Head of caudate nucleus (tissue), 42 donors: ENCODE data around the gene CAMK1D.
A peak's percentile ranks its signal among the peaks of the same experiment; 100 is the strongest.

Experiments used
- DNase-seq, 42 donors: peaks; one replicate each; pipeline versions ENCODE4 v3.0.0 to v3.0.0-alpha.2; 2020 to 2021; ENCODE audit warnings: mixed read lengths in 7 of 42
- intact Hi-C: fragments of 100-400 bp; cut with DNase I; formaldehyde crosslinking; loops from one replicate; pipeline ENCODE4 v1.15.0; 2022

The CAMK1D gene

GRCh38 chr10:12638103-12638502, 288.8 kb downstream of the CAMK1D start:
- intact Hi-C loops, result no loop called here
- peak in 5 of 42 donors; percentile 18 to 49 (median 24) for DNase-seq

- DNase-seq, result peak in 6 of 42 donors; percentile 11 to 52 (median 21)
- intact Hi-C loops, result no loop called here
These were observed 289.4 kb downstream of the CAMK1D start for GRCh38 chr10:12638781-12639180.

DNA sequence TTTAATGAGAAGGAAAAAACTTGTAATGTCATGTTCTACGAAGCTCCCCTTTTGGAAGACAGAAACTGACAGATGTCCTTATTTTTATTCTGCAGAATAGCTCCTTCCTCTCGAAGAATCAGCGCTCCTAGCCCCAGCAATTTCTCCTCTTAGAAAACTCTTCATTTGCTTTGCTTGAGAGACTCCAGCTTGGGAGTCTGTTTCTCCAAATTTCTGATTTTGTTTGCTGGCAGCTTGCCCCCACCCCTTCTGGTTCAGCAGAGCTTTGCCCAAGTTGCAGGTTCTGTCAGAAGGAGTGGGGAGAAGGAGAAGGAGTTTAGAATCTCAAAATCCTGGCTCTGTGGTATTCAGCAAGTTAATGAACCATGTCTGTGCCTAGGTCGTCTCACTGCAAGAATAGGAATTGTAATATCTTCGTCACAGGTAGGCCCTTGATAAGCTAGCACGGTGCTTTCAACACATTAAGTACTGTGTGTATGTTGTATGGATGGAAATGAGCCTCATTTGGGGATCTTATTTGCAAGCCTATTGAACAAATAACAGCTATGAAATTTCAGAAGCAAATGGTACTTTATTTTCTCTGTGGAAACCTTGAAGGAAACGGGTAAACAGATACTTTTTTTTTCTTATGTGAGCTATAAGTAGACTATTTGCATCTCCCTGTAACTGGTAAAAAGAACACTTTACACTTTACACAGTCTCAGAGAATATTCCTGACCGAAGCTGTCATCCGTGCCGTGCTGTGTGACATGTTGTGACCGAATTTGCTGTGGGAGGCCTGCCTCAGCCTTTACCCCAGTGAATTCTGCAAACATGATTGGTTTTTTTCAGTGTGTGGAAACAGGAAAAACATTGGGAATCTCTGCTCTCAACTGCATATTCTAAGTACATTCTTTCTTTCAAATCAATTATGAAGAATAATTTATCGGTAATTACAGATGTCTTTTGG, 290.9 kb downstream of the CAMK1D start:
- peak in 18 of 42 donors; percentile 13 to 74 (median 42) for DNase-seq
- intact Hi-C loops, result no loop called here

- DNase-seq, result no peak
- intact Hi-C loops, result no loop called here
These were observed 292.7 kb downstream of the CAMK1D start for GRCh38 chr10:12642036-12642435.

- no peak for DNase-seq
- intact Hi-C loops, result no loop called here
These were observed 293.9 kb downstream of the CAMK1D start for GRCh38 chr10:12643279-12643678.

DNA sequence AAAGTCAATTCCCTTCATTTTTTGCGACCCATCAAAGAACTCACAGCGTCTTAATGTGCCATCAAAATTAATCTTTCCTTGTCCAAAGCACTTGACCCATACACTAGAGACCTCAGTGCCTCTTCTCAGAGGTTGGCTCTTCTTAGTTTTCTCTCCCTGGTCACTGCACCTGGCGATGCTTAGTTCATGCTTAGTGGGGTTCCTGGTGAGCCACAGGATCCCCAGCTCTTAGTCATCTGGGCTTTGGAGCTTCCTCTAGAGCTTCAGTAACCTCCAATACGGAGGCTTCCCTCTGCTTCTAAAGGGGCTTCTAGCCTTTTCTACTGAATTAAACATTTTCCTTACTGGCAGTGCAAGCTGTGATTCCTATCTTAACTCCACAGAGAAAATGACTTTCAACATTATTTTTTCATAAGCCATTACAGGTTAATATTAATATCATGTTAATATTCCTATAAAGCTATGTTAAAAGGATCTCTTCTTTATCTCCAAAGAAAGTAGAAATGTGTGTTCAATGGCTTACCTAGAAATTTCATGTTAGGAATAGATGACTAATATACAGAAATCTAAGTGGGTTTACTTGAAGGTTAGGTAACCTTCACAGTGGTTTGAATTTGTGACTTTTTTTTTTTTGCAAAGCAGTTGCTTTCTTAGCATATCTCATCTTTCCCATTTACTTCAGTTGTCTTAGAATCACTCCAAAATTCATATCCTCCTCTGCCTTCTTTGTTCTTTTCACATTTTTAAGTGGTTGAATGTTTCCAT, 295.2 kb downstream of the CAMK1D start:
- intact Hi-C loops, result no loop called here
- DNase-seq, result no peak

- intact Hi-C loops, result no loop called here
- DNase-seq, result peak in 2 of 42 donors; percentile 26 to 41
These were observed 296.1 kb downstream of the CAMK1D start for GRCh38 chr10:12645449-12645848.

DNA sequence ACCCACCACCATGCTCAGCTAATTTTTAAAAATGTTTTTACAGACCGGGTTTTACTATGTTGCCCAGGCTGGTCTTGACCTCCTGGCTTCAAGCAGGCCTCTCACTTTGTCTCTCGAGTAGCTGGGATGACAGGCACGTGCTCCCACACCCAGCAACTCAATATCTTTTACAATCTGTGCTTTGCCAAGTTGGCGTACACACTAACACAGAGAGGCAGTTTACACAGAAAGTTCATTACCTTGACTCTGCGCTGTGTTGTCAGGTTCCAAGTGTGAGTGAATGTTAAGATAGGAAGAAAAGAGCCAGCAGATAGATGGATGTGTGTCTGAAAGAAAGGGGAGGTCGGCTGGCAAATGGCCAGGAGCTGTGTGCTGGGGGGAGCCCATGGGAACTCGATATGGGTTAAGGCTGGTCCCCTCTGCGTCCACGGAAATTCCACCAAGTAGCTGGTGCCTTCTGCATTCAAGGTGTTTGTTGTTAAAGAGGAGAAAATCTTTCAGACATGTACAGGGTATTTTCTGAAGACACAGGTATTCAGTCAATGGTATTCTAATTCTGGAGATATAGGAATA, 299.8 kb downstream of the CAMK1D start:
- intact Hi-C loops, result no loop called here
- no peak for DNase-seq

GRCh38 chr10:12650122-12650521, 300.8 kb downstream of the CAMK1D start:
- intact Hi-C loops, result no loop called here
- no peak for DNase-seq

GRCh38 chr10:12650538-12651298, 301.4 kb downstream of the CAMK1D start:
- intact Hi-C loops, result no loop called here
- DNase-seq, result peak in 1 of 42 donors; percentile 26

DNA sequence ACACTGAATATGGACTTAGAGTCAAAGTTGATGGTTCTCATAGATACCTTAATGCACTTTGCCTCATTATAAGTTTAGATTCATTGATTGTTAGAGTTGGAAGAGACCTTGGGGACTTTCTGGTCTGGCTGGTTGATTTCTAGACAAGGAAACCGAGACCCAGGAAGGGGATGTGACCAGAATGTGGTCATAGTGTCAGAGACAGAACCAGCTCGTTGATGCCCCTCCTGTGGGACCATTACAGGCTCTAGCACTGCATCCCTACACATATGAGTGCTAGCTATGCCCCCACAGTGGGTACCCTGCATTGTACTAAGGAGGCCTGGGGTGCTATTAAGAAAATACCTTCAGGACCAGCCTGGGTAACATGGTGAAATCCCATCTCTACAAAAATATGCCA, 306.6 kb downstream of the CAMK1D start:
- intact Hi-C loops, result no loop called here
- no peak for DNase-seq

- DNase-seq, result no peak
- intact Hi-C loops, result no loop called here
These were observed 307.3 kb downstream of the CAMK1D start for GRCh38 chr10:12656518-12657142.

GRCh38 chr10:12657489-12657888, 308.1 kb downstream of the CAMK1D start:
- DNase-seq, result no peak
- intact Hi-C loops, result no loop called here

DNA sequence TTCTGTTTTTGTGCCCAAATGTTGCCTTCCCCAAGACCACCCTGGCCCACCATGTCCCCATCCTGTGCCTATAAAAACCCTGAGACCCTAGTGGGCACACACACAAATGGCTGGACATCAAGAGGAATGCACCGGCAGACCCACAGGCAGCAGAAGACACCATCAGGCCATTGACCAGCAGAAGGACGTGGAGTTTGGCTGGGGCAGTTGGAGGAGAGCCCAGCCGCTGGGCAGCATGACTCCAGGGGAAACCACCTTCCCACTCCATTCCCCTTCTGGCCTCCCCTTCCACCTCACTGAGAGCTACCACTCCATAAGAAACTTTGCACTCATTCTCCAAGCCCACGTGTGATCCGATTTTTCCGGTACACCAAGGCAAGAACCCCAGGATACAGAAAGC, 309.2 kb downstream of the CAMK1D start:
- intact Hi-C loops, result no loop called here

GRCh38 chr10:12659706-12660105, 310.4 kb downstream of the CAMK1D start:
- DNase-seq, result no peak
- intact Hi-C loops, result no loop called here

More for the DNA sequence above, 309.2 kb downstream of the CAMK1D start:
- DNase-seq, result no peak

DNA sequence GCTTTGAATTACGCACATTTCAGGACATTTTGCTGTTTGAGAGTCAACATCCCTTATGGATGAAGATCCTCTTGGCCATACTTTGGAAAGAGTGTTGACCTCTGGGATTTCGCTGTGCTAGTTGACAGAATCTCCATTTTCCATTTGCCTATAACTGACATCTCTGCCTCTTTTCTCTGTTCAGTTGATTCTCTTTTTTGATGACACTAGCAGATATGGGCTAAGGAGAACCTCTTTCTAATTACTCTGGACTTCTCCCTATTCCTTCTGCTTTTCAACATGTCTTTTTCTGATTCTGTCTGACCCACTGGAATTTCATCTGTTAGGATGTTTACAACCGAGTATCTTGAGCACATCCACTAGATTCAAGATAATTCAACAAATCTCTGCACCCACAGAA, 311.5 kb downstream of the CAMK1D start:
- intact Hi-C loops, result no loop called here
- no peak for DNase-seq

DNA sequence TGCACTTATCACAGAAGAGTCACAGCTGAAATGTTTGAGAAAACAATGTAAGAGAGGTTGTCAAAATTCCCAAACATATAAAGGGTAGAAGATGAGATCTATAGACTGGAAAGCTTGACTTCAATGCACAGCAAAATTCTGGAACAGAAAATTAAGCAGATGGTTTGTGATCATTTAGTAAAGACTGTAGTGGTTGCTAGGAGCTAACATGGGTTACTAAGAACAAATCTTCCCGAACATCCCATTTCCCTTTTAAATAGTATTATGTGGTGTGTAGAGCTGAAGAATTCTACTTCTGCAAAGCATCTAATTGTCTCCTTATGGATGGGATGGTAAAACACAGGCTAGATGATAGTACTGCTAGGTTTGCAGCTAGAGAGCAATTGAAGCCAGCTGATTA, 312.3 kb downstream of the CAMK1D start:
- intact Hi-C loops, result no loop called here
- no peak for DNase-seq

- intact Hi-C loops, result no loop called here
These were observed 314.5 kb downstream of the CAMK1D start for GRCh38 chr10:12663863-12664262.

GRCh38 chr10:12665501-12665900, 316.2 kb downstream of the CAMK1D start:
- DNase-seq, result peak in 1 of 42 donors; percentile 39
- intact Hi-C loops, result no loop called here

More at GRCh38 chr10:12663863-12664262, 314.5 kb downstream of the CAMK1D start:
- DNase-seq, result no peak
